Keratinocyte (primary cell): ENCODE results near the gene CLINT1.

ENCODE experiments used
- CTCF ChIP-seq, 3 experiments: IDR thresholded peaks in 1 of 3; conservative IDR thresholded peaks in 1 of 3; optimal IDR thresholded peaks in 1 of 3; 2 replicates in 2 of 3; 3 replicates in 1 of 3; pipeline versions ENCODE3 to v1.5.1; 2011; ENCODE audit warnings: low read length in 3 of 3, mild to moderate bottlenecking in 3 of 3, moderate library complexity in 2 of 3, control low read depth in 1 of 3, inconsistent platforms in 1 of 3; ENCODE audit not compliant: insufficient read depth in 2 of 3; ENCODE audit errors: extremely low read depth in 1 of 3
- EZH2 ChIP-seq: IDR thresholded peaks from one replicate; pipeline ENCODE4 v1.6.1; 2012; ENCODE audit warnings: inconsistent platforms, mild to moderate bottlenecking, low read length, moderate library complexity

GRCh38 chr5:157817928-157818327 lies 41.0 kb downstream of the CLINT1 start:
- no peak for TF ChIP-seq CTCF (optimal IDR thresholded peaks at IDR 0.05 in 1 of 3, IDR thresholded peaks at IDR 0.05 in 1 of 3, conservative IDR thresholded peaks at IDR 0.05 in 1 of 3; ENCODE audit: extremely low read depth in 1 of 3, insufficient read depth in 2 of 3, low read length in 3 of 3)
- TF ChIP-seq EZH2: no peak
